Endothelial cell (in vitro differentiated cells): ENCODE results near the gene CDKL2. TPM values are rescaled to one million over a fixed set of nuclear protein-coding genes. Genes with fewer than 3 reads are reported as not detected.
"Not testable (repeated sequence)": the region's sequence is repeated elsewhere in the genome, so short reads cannot be mapped to it uniquely, and the experiment has no call there.

Experiments used
- DNase-seq: peaks from one replicate; pipeline ENCODE4 v3.0.0; 2021; ENCODE audit warnings: low spot score
- H3K27ac Mint-ChIP-seq: one replicate; pipeline ENCODE4 v1.8.0; 2021; ENCODE audit warnings: mixed read lengths, inconsistent platforms; ENCODE audit not compliant: unreplicated experiment
- H3K27me3 Mint-ChIP-seq: one replicate; pipeline ENCODE4 v1.8.0; 2021; ENCODE audit warnings: mild to moderate bottlenecking, moderate library complexity, mixed read lengths, inconsistent platforms; ENCODE audit not compliant: unreplicated experiment
- H3K36me3 Mint-ChIP-seq: one replicate; pipeline ENCODE4 v1.8.0; 2021; ENCODE audit warnings: mild to moderate bottlenecking, low read depth, mixed read lengths, inconsistent platforms; ENCODE audit not compliant: unreplicated experiment
- H3K4me1 Mint-ChIP-seq: one replicate; pipeline ENCODE4 v1.8.0; 2021; ENCODE audit warnings: mild to moderate bottlenecking, mixed read lengths, inconsistent platforms; ENCODE audit not compliant: unreplicated experiment
- H3K4me3 Mint-ChIP-seq: one replicate; pipeline ENCODE4 v1.8.0; 2021; ENCODE audit warnings: mild to moderate bottlenecking, mixed read lengths, inconsistent platforms; ENCODE audit not compliant: unreplicated experiment
- H3K9me3 Mint-ChIP-seq: one replicate; pipeline ENCODE4 v1.8.0; 2021; ENCODE audit warnings: mixed read lengths, inconsistent platforms; ENCODE audit not compliant: unreplicated experiment
- total RNA-seq: library from RNA; stranded (reverse); fragmentation: NEBNext Ultra II Directional; extraction: Animal tissue kit (Norgen Biotek cat#: 25700); gene quantifications from one replicate; pipeline ENCODE4 v1.2.1, GENCODE V29; 2021; ENCODE audit not compliant: unreplicated experiment
- TF ChIP-seq, protein P1 (sequence below): fragments of 200-600 bp; sonication (generic); IDR thresholded peaks from one replicate; pipeline ENCODE4 v1.5.0; 2021; ENCODE audit warnings: antibody characterized with exemption; ENCODE audit not compliant: unreplicated experiment

Gene CDKL2
- total RNA-seq, 1 donor from 2014 or later, result 0.82 TPM

DNA sequence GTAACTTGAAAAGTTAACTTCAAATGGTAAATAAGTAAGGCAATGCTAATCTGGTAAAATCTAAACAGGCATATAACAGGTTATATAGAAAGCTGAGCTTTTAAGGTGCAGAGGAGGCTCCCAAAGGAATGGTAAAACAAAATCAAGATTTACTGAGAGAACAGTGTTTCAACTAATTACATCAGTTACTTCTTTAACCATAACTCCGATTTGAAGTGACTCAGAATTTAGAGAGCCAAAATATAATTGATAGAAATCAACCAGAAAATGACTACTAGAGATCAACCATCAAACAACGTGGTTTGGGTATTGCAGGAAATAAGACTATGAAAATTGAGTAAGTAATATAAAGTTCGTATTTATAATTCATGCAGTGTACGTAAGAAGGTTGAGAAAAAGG is 36.0 kb upstream of the CDKL2 start:
- Mint-ChIP-seq H3K4me1 (peaks cover 28% of the 10 kb centered on the region), H3K27me3 (peaks cover 4% of the 10 kb centered on the region), H3K4me3 (no peak overlapping the region), H3K9me3 (no peaks in the 10 kb centered on the region), H3K27ac (no peak overlapping the region), H3K36me3 (peaks cover 4% of the 10 kb centered on the region)
- TF ChIP-seq, protein P1, sequence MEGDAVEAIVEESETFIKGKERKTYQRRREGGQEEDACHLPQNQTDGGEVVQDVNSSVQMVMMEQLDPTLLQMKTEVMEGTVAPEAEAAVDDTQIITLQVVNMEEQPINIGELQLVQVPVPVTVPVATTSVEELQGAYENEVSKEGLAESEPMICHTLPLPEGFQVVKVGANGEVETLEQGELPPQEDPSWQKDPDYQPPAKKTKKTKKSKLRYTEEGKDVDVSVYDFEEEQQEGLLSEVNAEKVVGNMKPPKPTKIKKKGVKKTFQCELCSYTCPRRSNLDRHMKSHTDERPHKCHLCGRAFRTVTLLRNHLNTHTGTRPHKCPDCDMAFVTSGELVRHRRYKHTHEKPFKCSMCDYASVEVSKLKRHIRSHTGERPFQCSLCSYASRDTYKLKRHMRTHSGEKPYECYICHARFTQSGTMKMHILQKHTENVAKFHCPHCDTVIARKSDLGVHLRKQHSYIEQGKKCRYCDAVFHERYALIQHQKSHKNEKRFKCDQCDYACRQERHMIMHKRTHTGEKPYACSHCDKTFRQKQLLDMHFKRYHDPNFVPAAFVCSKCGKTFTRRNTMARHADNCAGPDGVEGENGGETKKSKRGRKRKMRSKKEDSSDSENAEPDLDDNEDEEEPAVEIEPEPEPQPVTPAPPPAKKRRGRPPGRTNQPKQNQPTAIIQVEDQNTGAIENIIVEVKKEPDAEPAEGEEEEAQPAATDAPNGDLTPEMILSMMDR, result no peak
- no peak for DNase-seq

DNA sequence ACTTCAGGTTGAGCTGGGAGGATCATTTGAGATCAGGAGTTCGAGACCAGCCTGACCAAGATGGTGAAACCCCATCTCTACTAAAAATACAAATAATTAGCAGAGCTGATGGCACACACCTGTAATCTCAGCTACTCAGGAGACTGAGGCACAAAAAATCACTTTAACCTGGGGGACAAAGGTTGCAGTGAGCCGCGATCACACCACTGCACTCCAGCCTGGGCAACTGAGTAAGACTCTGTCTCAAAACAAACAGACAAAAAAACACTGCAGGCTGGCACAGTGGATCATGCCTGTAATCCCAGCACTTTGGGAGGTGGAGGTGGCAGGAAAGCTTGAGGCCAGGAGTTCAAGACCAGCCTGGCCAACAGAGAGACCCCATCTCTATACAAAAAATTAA is 34.3 kb upstream of the CDKL2 start:
- DNase-seq, H3K27ac Mint-ChIP-seq, H3K9me3 Mint-ChIP-seq, H3K27me3 Mint-ChIP-seq, H3K36me3 Mint-ChIP-seq, H3K4me3 Mint-ChIP-seq: not testable (repeated sequence)
- peaks cover 21% of the 10 kb centered on the region for H3K4me1 Mint-ChIP-seq

DNA sequence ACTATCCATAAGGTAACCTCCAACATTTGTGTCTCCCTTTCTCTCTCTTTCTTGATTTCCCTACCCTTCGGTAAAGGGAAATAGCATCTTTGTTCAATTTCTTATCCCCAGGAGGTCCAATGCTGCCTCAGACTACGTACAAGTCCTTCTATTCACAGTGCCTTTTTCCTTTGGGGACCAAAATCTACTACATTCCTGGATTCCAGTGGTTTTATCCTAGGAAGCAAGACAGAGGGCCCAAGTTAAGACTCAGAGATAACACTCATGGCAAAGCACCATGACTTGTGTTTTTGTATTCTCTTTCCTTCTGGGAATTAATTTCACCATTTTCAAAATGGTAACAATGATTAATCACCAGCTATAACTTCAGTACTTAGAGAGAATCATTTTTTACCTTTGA is 32.3 kb upstream of the CDKL2 start:
- H3K27ac Mint-ChIP-seq, result no peak overlapping the region
- H3K9me3 Mint-ChIP-seq, result no peaks in the 10 kb centered on the region
- no peak overlapping the region for H3K4me3 Mint-ChIP-seq
- DNase-seq, result no peak
- H3K27me3 Mint-ChIP-seq, result no peaks in the 10 kb centered on the region
- TF ChIP-seq, protein P1, result no peak
- H3K36me3 Mint-ChIP-seq, result peaks cover 15% of the 10 kb centered on the region
- H3K4me1 Mint-ChIP-seq, result peaks cover 6% of the 10 kb centered on the region

DNA sequence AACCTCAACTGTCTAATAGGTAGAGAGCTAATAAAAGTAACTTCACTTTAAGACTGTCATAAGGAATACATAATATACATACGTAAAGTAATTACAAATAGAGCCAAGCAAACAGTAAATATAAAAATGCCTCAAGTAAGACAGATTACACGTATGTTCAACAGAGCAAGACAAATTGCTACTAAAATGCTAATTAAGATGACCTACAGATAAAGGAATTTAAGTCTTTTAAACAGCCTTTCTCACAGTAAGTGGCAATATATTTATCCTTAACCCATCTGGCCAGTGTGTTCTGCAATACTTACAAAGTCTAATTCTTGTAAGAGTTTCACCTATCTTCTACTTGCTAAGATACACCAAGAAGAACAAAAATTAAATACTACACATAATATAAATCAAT is 30.2 kb upstream of the CDKL2 start:
- peaks cover 15% of the 10 kb centered on the region for H3K36me3 Mint-ChIP-seq
- no peak overlapping the region for H3K27ac Mint-ChIP-seq
- DNase-seq, result no peak

DNA sequence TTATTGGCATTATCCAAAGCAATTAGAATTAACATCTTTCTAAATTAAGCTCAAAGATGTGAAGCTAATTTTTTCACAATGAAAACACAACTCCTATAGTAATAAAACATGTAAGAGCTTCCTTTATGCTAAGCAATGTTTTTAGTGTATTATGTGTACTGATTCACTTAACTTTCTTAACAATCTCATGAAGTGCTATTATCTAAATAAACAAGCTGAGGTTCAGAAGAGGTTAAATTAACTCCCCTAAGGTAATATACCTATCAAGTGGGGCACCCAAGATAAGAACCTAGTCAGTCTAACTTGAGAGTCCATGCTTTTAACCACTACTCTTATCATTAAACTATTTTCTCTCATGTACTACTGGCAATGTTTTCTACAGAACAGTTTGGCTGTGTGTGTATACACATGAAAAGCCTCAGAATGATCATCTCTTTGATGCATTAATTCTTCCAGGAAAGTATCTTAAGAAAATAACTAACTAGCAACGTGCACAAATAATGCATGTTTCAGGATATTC is 29.2 kb upstream of the CDKL2 start:
- Mint-ChIP-seq H3K27ac (no peak overlapping the region), H3K4me3 (no peak overlapping the region), H3K36me3 (peaks cover 19% of the 10 kb centered on the region), H3K9me3 (no peaks in the 10 kb centered on the region), H3K4me1 (no peaks in the 10 kb centered on the region), H3K27me3 (no peaks in the 10 kb centered on the region)
- DNase-seq, result no peak
- TF ChIP-seq, protein P1, result no peak

More for the DNA sequence above, 30.2 kb upstream of the CDKL2 start:
- Mint-ChIP-seq H3K27me3 (no peaks in the 10 kb centered on the region), H3K4me1 (no peaks in the 10 kb centered on the region), H3K9me3 (no peaks in the 10 kb centered on the region), H3K4me3 (no peak overlapping the region)
- TF ChIP-seq, protein P1, result no peak

DNA sequence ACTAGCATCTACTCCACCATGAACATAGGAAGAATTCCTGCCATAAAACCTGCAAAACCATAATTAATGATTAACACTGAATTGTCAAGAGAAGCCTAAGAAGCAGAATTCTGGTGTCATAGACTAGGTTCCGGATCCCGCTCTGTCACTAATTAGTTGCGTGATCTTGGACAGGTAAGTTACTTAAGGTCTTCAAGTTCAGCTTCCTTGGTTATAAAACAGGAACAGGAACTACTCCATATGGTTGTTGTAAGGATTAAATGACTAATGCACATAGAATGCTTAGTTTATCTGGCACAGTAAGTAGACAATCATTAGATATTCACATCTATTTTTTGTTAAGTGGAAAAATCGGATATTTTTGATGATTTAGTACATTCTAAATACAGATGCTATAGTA is 28.5 kb upstream of the CDKL2 start:
- Mint-ChIP-seq H3K9me3 (no peaks in the 10 kb centered on the region), H3K36me3 (peaks cover 24% of the 10 kb centered on the region), H3K27me3 (no peaks in the 10 kb centered on the region), H3K27ac (peak overlapping the region; percentile 65), H3K4me3 (no peak overlapping the region), H3K4me1 (no peaks in the 10 kb centered on the region)
- TF ChIP-seq, protein P1, result no peak
- DNase-seq, result no peak
